NCI-H226 (cell line): Measurements from ENCODE around the gene FAM13B.
"Not testable (repeated sequence)": the region's sequence is repeated elsewhere in the genome, so short reads cannot be mapped to it uniquely, and the experiment has no call there.

Experiments
- DNase-seq: peaks from one replicate; pipeline ENCODE4 v3.0.0-alpha.2; 2015

Gene FAM13B

GRCh38 chr5:138033907-138034306 is 1.0 kb upstream of the FAM13B start:
- DNase-seq, result no peak

DNA sequence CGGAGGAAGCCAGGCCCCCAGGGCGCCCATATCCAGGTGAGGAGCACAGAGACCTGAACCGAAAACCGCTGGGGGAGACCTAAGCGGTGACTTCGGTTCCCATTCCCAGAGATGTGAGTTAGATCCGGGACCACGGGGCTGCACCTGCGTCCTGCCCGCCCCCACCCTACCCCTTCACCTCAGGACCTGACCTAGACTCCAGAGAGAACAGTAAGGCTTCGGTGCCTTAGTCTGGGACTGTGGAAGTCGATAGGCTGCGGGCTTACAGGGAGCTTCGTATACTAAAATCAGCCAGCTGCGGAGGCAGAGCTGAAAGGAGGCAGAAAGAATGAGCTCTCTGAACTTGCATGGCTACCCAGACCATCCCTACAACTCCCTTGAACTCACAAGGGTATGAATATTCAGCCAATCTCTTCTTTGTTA is 518 bp upstream of the FAM13B start:
- peak; percentile 1 for DNase-seq

- DNase-seq, result no peak
Observed at GRCh38 chr5:138032028-138032571, 779 bp downstream of the FAM13B start.

DNA sequence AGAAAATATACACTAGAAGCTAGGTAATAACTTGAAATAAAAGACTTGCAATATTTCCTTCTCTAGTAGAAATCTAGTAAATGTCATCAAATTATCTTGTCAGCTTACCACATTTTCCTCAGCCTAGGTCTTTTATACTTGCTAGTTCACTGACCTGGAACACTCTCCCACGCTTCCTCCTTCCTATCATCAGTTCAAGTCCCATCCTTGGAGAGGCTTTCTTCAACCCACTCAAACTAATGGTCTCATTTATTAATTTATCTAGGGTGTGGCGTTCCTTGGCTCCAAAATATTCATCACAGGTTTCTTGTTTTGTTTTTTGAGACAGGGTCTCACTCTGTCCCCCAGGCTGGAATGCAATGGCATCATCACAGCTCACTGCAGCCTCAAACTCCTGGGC is 2.9 kb downstream of the FAM13B start:
- DNase-seq, result no peak

GRCh38 chr5:138029501-138029900 is 3.4 kb downstream of the FAM13B start:
- DNase-seq, result no peak

DNA sequence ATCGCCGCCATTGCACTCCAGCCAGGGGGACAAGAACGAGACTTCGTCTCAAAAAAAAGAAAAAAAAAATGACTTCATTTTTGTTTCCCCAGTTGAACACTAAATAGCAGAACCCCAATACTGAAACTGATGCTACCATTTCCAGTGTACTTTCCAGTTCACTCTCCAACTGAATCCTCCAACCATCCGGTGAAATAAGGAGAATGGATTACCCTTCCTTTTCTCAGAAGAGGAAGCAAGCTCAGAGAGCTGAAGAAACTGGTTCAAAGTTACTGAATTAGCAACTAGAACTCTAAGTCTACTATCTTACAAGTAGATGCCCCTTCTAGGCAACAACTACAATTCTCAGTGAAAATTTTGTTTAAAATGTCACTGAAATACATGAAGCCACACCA is 3.9 kb downstream of the FAM13B start:
- no peak for DNase-seq

DNA sequence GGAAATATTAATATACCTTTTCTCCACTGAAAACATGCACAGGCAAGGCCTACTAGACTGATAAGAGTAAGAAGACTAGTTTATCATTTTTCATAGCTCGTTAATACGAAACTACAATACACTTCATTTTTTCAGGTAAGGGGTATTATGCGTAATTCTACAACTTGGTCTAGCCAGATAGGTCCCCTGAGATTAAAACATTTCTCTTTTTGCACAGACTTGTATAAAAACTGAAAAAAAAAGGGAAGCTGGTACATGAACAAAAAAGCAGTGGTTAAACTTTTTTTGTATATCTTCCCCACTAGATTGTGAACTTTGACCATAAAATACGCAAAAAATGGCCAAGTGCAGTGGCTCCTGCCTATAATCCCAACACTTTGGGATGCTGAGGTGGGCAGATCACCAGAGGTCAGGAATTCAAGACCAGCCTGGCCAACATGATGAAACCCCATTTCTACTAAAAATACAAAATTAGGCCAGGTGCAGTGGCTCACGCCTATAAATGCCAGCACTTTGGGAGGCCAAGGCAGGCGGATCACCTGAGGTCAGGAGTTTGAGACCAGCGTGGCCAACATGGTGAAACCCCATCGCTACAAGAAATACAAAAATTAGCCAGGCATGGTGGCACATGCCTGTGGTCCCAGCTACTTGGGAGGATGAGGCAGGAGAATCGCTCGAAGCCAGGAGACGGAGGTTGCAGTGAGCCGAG is 4.5 kb downstream of the FAM13B start:
- not testable (repeated sequence) for DNase-seq

DNA sequence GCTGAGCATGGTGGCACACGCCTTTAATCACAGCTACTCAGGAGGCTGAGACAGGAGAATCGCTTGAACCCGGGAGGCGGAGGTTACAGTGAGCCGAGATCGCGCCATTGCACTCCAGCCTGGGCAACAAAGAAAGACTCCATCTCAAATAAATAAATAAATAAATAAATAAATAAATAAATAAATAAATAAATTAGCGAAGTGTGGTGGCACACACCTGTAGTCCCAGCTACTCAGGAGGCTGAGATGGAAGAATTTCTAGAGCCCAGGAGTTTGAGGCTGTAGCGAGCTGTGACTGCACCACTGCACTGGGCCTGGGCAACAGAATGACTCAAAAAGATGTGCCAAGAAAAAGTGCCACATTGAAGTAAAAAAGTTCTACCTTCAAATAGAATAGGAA is 6.1 kb downstream of the FAM13B start:
- not testable (repeated sequence) for DNase-seq

- DNase-seq, result no peak
Observed at GRCh38 chr5:138025285-138025684, 7.6 kb downstream of the FAM13B start.

DNA sequence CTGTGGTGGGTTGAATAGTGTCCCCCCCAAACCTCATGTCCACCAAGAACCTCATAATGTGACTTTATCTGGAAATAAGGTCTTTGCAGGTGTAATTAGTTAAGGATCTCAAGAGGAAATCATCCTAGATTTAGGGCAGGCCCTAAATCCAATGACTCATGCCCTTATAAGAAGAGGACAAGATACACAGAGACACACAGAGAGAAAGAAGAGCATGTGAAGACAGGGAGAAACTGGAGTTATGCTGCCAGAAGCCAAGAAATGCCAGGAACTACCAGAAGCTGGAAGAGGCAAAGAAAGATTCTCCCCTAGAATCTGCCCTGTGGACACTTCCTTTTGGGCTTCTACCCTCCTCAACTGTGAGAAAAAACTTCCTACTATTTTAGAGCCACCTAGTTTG is 8.8 kb downstream of the FAM13B start:
- no peak for DNase-seq

GRCh38 chr5:138022912-138023311 is 10.0 kb downstream of the FAM13B start:
- DNase-seq, result no peak

DNA sequence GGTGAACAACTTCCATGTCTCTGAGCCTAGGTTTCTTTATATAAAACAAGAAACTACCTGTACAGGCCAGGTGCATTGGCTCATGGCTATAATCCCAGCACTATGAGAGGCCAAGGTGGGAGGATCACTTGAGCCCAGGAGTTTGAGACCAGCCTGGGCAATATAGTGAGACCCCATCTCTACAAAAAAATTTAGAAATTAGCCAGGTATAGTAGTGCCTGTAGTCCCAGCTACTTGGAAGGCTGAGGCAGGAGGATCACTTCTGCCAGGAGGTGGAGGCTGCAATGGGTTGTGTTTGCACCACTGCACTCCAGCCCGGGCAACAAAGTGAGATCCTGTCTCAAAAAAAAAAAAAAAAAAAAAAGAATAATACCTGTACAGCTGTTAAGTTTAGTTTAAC is 11.1 kb downstream of the FAM13B start:
- DNase-seq, result no peak

DNA sequence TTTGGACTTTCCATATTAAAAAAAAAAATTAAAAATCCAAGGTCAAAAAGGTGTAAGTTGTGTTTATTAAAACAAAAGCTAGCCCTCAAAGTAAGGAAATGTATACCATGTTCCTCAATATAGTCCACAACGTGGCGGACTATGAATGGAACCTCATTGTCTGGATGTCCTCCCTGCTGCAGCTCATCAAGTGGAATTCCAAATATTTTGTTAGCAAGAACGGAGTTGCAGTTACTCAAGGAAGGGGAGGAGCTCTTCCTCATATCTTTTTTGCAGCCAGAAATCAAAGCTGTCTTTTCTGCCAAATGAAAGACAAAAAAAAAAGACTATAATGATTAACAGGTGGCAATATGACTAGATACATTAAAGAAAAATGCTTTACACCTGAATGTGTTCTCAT is 14.0 kb downstream of the FAM13B start:
- no peak for DNase-seq

DNA sequence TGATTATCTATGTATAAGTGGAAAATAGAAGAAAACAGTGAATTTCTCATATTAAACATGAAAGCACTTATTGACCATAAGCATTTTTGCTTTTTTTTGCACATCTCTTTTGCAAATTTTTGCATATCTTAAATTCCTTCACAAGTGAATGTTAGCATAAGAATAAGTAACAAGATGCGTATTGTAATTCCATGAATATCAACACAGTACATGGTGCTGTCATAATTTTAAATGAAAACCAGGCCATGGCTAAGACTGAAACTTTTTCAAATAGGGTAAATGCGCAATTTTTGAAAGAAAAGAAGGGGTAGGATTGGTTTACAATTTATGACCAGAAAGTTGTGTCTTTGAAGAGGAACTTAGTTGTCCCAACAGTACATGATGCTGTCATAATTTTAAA is 17.0 kb downstream of the FAM13B start:
- DNase-seq, result no peak

GRCh38 chr5:138011991-138012390 is 20.9 kb downstream of the FAM13B start:
- no peak for DNase-seq

GRCh38 chr5:138000102-138000723 is 32.7 kb downstream of the FAM13B start:
- peak; percentile 50 for DNase-seq

DNA sequence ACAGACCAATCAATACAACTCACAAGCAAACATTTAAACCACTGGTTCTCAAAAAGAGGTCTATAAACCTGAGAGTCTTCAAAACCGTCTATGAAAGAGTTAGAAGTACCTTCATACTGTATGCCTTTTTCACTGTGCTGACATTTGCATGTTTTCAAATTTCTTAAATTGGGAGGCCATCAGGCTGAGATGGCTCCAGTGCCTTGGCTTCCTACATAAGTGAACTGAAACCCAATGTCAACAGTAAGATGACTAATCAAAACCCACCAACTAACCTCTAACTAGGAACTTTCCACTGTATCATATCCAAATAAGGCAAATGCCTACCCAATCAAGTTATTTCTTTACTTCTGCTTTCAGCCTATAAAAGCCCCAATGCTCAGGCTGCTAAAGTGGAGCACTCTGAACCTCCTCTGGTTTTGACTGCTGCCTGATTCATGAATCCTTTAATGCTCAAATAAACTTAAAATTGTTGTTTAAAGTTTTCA is 35.1 kb downstream of the FAM13B start:
- no peak for DNase-seq

- no peak for DNase-seq
Observed at GRCh38 chr5:137995749-137996128, 37.1 kb downstream of the FAM13B start.

GRCh38 chr5:137995077-137995748 is 37.7 kb downstream of the FAM13B start:
- peak; percentile 56 for DNase-seq

DNA sequence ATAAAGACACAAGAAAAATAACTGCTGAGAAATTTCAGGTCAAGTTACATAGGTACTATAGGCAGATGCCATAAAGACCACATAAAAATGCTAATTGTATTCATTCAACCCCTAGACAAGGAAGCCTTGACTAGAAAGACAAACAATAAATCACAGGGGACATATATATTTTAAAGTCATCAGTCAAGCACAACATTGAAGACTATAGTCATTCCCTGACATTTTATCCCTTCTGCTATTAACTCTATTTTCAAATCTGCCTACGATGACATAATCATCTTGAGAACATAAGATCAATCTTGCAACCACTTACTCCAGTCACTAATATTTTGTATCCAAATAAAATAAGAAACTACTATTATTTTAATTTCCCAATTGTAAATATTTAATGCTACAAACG is 38.3 kb downstream of the FAM13B start:
- DNase-seq, result no peak

GRCh38 chr5:137989419-137989818 is 43.5 kb downstream of the FAM13B start:
- no peak for DNase-seq

- DNase-seq, result no peak
Observed at GRCh38 chr5:137975208-137975607, 57.7 kb downstream of the FAM13B start.

- not testable (repeated sequence) for DNase-seq
Observed at GRCh38 chr5:137970384-137970783, 62.5 kb downstream of the FAM13B start.

- no peak for DNase-seq
Observed at GRCh38 chr5:137960819-137961218, 72.1 kb downstream of the FAM13B start.
